Heart left ventricle (tissue), 16 donors: ENCODE data around the gene MGST3. TPM values are rescaled to one million over a fixed set of nuclear protein-coding genes. Genes with fewer than 3 reads are reported as not detected.
A peak's percentile ranks its signal among the peaks of the same experiment; 100 is the strongest.
"Not testable (repeated sequence)": the region's sequence is repeated elsewhere in the genome, so short reads cannot be mapped to it uniquely, and the experiment has no call there.

Source experiments
- ATAC-seq, 4 donors: fragments of 200-7000 bp; cut with Tn5 transposase; one replicate each; pipeline ENCODE4 v1.9.1; 2020 to 2022; ENCODE audit warnings: moderate library complexity in 4 of 4, mild to moderate bottlenecking in 3 of 4, moderate number of reproducible peaks in 1 of 4
- DNase-seq, 5 donors: peaks; one replicate each; pipeline ENCODE4 v3.0.0-alpha.2; 2020
- H3K27ac ChIP-seq, 12 donors: fragments of 200-600 bp; sonication (generic) in 4 of 12; one replicate each; pipeline versions ENCODE4 v1.5.0 to v1.8.0; 2016 to 2022; ENCODE audit warnings: mild to moderate bottlenecking in 2 of 12
- H3K27me3 ChIP-seq, 9 donors: fragments of 200-600 bp; sonication (generic) in 2 of 9; one replicate each; pipeline versions ENCODE4 v1.5.1 to v1.8.0; 2016 to 2022; ENCODE audit warnings: mild to moderate bottlenecking in 3 of 9
- H3K36me3 ChIP-seq, 9 donors: fragments of 200-600 bp; sonication (generic) in 2 of 9; one replicate each; pipeline versions ENCODE4 v1.5.0 to v1.8.0; 2018 to 2022; ENCODE audit warnings: mild to moderate bottlenecking in 2 of 9
- H3K4me1 ChIP-seq, 12 donors: fragments of 200-600 bp; sonication (generic) in 4 of 12; one replicate each; pipeline versions ENCODE4 v1.5.0 to v1.8.0; 2016 to 2022; ENCODE audit warnings: mild to moderate bottlenecking in 3 of 12
- H3K4me3 ChIP-seq, 12 donors: fragments of 200-600 bp; sonication (generic) in 4 of 12; one replicate each; pipeline versions ENCODE4 v1.5.0 to v1.8.0; 2017 to 2022; ENCODE audit warnings: mild to moderate bottlenecking in 9 of 12, moderate library complexity in 4 of 12
- H3K9me3 ChIP-seq, 12 donors: fragments of 200-600 bp; sonication (generic) in 4 of 12; one replicate each; pipeline versions ENCODE4 v1.5.0 to v1.8.0; 2016 to 2022; ENCODE audit warnings: mild to moderate bottlenecking in 1 of 12
- CTCF ChIP-seq, 12 donors: fragments of 200-600 bp; sonication (generic) in 4 of 12; IDR thresholded peaks; one replicate each; pipeline versions ENCODE4 v1.5.0 to v1.8.0; 2018 to 2022; ENCODE audit warnings: antibody characterized with exemption in 12 of 12, mild to moderate bottlenecking in 5 of 12
- POLR2A ChIP-seq, 2 donors: fragments of 450-650 bp; IDR thresholded peaks; one replicate each; pipeline ENCODE4 v1.6.1; 2017; ENCODE audit warnings: antibody characterized with exemption in 2 of 2, mild to moderate bottlenecking in 2 of 2, moderate library complexity in 2 of 2
- WGBS, 4 donors: extraction: QIAGEN DNeasy Blood & Tissue Kit in 2 of 4; methylation state at CpG; one replicate each; pipeline versions ENCODE4 v1.1.5 to v1.1.7; 2013 to 2018; 5-methylcytosine and 5-hydroxymethylcytosine counted together
- intact Hi-C, 10 donors: fragments of 100-400 bp; cut with DNase I; formaldehyde crosslinking; loops; one replicate each; pipeline versions ENCODE4 v1.11.1 to v1.14.2; 2022
- polyA plus RNA-seq, 2 donors: library from polyadenylated mRNA; stranded (reverse); fragments of 200-250 nt; gene quantifications; one replicate each; pipeline ENCODE4 v1.2.3, GENCODE V29; 2013
- total RNA-seq, 9 donors: library from RNA; depleted of rRNA in 2 of 9; stranded (reverse); fragments of >200 nt in 2 of 9; fragmentation: NEBNext Ultra II Directional in 3 of 9; extraction: Animal tissue kit (Norgen Biotek cat#: 25700) in 3 of 9; gene quantifications; one replicate each; pipeline versions ENCODE4 v1.1.0 to v1.2.4, GENCODE V29; 2016 to 2023
- donor health status: ischemic (EF 13 %, LVEDD 7.1; RV severe dilation, severe dysfunction).
- donor health status: healthy with polysubstance abuse.
- donor health status: DM: no; HTN: yes; CAD: no.
- donor health status: DM: no; HTN: no; CAD: no.
- donor health status: ischemic (EF 25% LVEDD 6.9; RV normal size, moderate dysfunction).
- donor health status: ischemic (EF 25% LVEDD 5.7; RV mildly dilated, moderate dysfunction).
- donor health status: healthy.
- donor health status: DM: yes; HTN: yes; CAD: no.
- donor health status: ischemic (EF 35%, LVEDD 5.7; RV mildly dilated, moderate dysfunction).
- donor health status: nonischemic (EF 11% LVEDD 7.7; RV severe dilation, severe dysfunction).
- donor health status: DM: yes; HTN: yes; CAD: no.
- donor health status: PGD.
- donor health status: ischemic (EF 29% LVEDD 5.4; RV normal size, mild dysfunction).
- donor health status: nonischemic (EF 23%, LVEDD 6.1; RV moderate dilation, normal function).

The MGST3 gene
- total and polyA plus RNA-seq, 11 donors = 399 to 1,314 (median 747) TPM

GRCh38 chr1:165598676-165599059 is 32.4 kb upstream of the MGST3 start:
- DNase-seq = no peak
- no peak for TF ChIP-seq POLR2A (IDR thresholded peaks at IDR 0.05)
- TF ChIP-seq CTCF (IDR thresholded peaks at IDR 0.05) = no peak
- ATAC-seq = no peak
- 19 to 23% (median 20%) methylated on average over 3 of the region's 3 CpGs for WGBS, 4 donors
- Histone ChIP-seq H3K27ac (peak overlapping the region in 11 of 12 donors; percentile 17 to 75 (median 45)), H3K4me1 (peaks cover 0 to 26% (median 7%) of the 10 kb centered on the region in 12 donors), H3K36me3 (no peaks in the 10 kb centered on the region), H3K4me3 (peak overlapping the region; percentile 12 to 71 (median 60)), H3K9me3 (no peaks in the 10 kb centered on the region), H3K27me3 (peaks cover 0 to 32% (median 0%) of the 10 kb centered on the region in 9 donors)
- intact Hi-C loops = loop anchor here in 6 of 10 donors (2.0 to 10.0 kb wide), 3 partner anchors 99 to 454 kb away; partner anchors contain the start of gene ALDH9A1 (in 2 of the 6)

DNA sequence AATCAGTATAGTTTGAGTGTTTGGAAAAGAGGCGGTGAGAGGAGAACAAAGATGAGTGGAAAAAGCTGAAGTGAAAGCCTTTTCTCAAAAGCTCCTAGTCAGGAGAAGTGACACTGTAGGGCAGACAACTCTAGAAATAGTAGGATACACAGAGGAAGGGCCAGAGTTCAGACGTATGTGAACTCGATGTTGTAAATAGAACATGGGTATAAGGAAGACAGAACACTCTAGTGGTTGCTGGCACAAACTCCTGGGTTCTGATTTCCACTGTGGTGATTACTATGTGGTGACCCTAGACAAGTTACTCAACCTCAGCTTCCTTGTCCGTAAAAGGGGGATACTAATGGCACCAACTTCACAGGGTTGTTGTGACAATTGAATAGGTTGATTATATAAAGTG is 30.2 kb upstream of the MGST3 start:
- no peaks in the 10 kb centered on the region for H3K9me3 ChIP-seq
- DNase-seq (no peak), ATAC-seq (peak in 1 of 4 donors; percentile 21)
- peaks cover 0 to 12% (median 0%) of the 10 kb centered on the region in 9 donors for H3K27me3 ChIP-seq
- no peaks in the 10 kb centered on the region for H3K36me3 ChIP-seq
- 48 to 56% (median 52%) methylated on average over 4 of the region's 4 CpGs for WGBS, 4 donors
- TF ChIP-seq CTCF (IDR thresholded peaks at IDR 0.05) = no peak
- TF ChIP-seq POLR2A (IDR thresholded peaks at IDR 0.05) = no peak
- no peak overlapping the region for H3K4me3 ChIP-seq
- intact Hi-C loops = loop anchor here in 9 of 10 donors (1.0 to 10.0 kb wide), 11 partner anchors 94 to 317 kb away; partner anchors contain the start of genes ALDH9A1 (in 4 of the 9) and TMCO1 (in 1 of the 9)
- no peak overlapping the region for H3K27ac ChIP-seq
- peaks cover 0 to 26% (median 7%) of the 10 kb centered on the region in 12 donors for H3K4me1 ChIP-seq

DNA sequence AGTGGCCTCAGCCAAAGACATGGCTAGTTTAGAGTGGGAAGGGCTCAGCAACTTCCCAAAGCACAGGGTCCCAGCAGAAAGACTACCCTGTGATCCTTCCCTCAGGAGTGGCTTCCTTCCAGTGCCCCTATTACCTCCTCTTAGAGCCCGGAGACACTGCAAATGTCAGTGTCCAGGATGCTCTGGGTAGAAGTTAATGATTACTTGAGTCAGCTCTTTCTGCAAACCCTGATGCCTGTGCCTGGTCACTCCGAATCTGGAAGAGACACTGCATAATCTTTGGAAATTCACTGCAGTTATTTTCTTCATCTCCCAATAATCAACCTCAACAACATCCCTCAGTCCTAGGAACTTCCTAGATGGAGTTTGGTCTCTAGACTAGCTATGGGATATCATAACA is 27.2 kb upstream of the MGST3 start:
- no peaks in the 10 kb centered on the region for H3K36me3 ChIP-seq
- H3K27me3 ChIP-seq = no peaks in the 10 kb centered on the region
- no peaks in the 10 kb centered on the region for H3K9me3 ChIP-seq
- H3K4me3 ChIP-seq = no peak overlapping the region
- H3K27ac ChIP-seq = no peak overlapping the region
- WGBS, 4 donors = 70 to 92% (median 88%) methylated on average over 2 of the region's 2 CpGs
- intact Hi-C loops = loop anchor here in 8 of 10 donors (2.0 to 10.0 kb wide), 9 partner anchors 91 to 313 kb away; partner anchors contain the start of genes ALDH9A1 (in 4 of the 8) and TMCO1 (in 1 of the 8)
- peaks cover 0 to 14% (median 0%) of the 10 kb centered on the region in 12 donors for H3K4me1 ChIP-seq
- DNase-seq (no peak), ATAC-seq (no peak)
- TF ChIP-seq CTCF (IDR thresholded peaks at IDR 0.05) (no peak), POLR2A (IDR thresholded peaks at IDR 0.05) (no peak)

- Histone ChIP-seq H3K4me1 (peaks cover 0 to 11% (median 0%) of the 10 kb centered on the region in 12 donors), H3K27ac (no peak overlapping the region), H3K36me3 (no peaks in the 10 kb centered on the region), H3K27me3 (peaks cover 0 to 7% (median 0%) of the 10 kb centered on the region in 9 donors), H3K9me3 (no peaks in the 10 kb centered on the region), H3K4me3 (no peak overlapping the region)
- intact Hi-C loops = loop anchor here in 4 of 10 donors (10.0 kb wide), 5 partner anchors 90 to 300 kb away; partner anchors contain the start of genes ALDH9A1 (in 1 of the 4) and TMCO1 (in 1 of the 4)
- DNase-seq (no peak), ATAC-seq (no peak)
- 83 to 90% (median 88%) methylated on average over 4 of the region's 4 CpGs for WGBS, 4 donors
- TF ChIP-seq POLR2A (IDR thresholded peaks at IDR 0.05) (no peak), CTCF (IDR thresholded peaks at IDR 0.05) (no peak)
Measured at GRCh38 chr1:165605246-165605645, 25.8 kb upstream of the MGST3 start.

DNA sequence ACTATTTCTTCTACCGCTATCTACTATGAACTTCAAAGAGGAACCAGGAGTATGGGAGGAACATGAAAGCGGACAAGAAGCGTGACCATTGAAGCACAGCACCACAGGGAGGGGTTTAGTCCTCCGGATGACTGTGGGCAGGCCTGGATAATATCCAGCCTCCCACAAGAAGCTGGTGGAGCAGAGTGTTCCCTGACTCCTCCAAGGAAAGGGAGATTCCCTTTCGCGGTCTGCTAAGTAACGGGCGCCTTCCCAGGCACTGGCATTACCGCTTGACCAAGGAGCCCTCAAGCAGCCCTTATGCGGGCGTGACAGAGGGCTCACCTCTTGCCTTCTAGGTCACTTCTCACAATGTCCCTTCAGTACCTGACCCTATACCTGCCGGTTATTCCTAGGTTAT is 24.4 kb upstream of the MGST3 start:
- peaks cover 0 to 17% (median 0%) of the 10 kb centered on the region in 9 donors for H3K27me3 ChIP-seq
- WGBS, 4 donors = 86 to 88% (median 87%) methylated on average over 12 of the region's 12 CpGs
- H3K36me3 ChIP-seq, ATAC-seq, H3K9me3 ChIP-seq, DNase-seq, H3K4me3 ChIP-seq, H3K27ac ChIP-seq, H3K4me1 ChIP-seq: not testable (repeated sequence)
- intact Hi-C loops = loop anchor here in 4 of 10 donors (10.0 kb wide), 5 partner anchors 88 to 298 kb away; partner anchors contain the start of genes ALDH9A1 (in 1 of the 4) and TMCO1 (in 1 of the 4)
